OCI-LY3 (cell line): ENCODE results near the gene AUTS2.

ENCODE experiments used
- EZH2phosphoT487 ChIP-seq: fragments of 200-600 bp; shearing (Covaris generic); IDR thresholded peaks from 2 replicates; pipeline ENCODE4 v1.6.1; 2018; ENCODE audit warnings: antibody characterized with exemption, mixed run types, low read depth
- TF ChIP-seq, protein P1 (sequence below): fragments of 200-600, 300-600 bp; sonication (generic); IDR thresholded peaks from 2 replicates; pipeline ENCODE4 v1.5.1; 2014; ENCODE audit warnings: antibody characterized with exemption, low read length, low read depth

GRCh38 chr7:70439651-70440050 lies 841.4 kb downstream of the AUTS2 start:
- TF ChIP-seq, protein P1, sequence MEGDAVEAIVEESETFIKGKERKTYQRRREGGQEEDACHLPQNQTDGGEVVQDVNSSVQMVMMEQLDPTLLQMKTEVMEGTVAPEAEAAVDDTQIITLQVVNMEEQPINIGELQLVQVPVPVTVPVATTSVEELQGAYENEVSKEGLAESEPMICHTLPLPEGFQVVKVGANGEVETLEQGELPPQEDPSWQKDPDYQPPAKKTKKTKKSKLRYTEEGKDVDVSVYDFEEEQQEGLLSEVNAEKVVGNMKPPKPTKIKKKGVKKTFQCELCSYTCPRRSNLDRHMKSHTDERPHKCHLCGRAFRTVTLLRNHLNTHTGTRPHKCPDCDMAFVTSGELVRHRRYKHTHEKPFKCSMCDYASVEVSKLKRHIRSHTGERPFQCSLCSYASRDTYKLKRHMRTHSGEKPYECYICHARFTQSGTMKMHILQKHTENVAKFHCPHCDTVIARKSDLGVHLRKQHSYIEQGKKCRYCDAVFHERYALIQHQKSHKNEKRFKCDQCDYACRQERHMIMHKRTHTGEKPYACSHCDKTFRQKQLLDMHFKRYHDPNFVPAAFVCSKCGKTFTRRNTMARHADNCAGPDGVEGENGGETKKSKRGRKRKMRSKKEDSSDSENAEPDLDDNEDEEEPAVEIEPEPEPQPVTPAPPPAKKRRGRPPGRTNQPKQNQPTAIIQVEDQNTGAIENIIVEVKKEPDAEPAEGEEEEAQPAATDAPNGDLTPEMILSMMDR, result no peak
- TF ChIP-seq EZH2phosphoT487, result no peak
